GM21515 (cell line): ENCODE measurements around the gene PCID2.
"Not testable (repeated sequence)": the region's sequence is repeated elsewhere in the genome, so short reads cannot be mapped to it uniquely, and the experiment has no call there.

Experiments
- ATAC-seq: cut with Tn5 transposase; IDR thresholded peaks from one replicate; pipeline ENCODE4 v1.9.1; 2021; ENCODE audit not compliant: unreplicated experiment

PCID2 gene

DNA sequence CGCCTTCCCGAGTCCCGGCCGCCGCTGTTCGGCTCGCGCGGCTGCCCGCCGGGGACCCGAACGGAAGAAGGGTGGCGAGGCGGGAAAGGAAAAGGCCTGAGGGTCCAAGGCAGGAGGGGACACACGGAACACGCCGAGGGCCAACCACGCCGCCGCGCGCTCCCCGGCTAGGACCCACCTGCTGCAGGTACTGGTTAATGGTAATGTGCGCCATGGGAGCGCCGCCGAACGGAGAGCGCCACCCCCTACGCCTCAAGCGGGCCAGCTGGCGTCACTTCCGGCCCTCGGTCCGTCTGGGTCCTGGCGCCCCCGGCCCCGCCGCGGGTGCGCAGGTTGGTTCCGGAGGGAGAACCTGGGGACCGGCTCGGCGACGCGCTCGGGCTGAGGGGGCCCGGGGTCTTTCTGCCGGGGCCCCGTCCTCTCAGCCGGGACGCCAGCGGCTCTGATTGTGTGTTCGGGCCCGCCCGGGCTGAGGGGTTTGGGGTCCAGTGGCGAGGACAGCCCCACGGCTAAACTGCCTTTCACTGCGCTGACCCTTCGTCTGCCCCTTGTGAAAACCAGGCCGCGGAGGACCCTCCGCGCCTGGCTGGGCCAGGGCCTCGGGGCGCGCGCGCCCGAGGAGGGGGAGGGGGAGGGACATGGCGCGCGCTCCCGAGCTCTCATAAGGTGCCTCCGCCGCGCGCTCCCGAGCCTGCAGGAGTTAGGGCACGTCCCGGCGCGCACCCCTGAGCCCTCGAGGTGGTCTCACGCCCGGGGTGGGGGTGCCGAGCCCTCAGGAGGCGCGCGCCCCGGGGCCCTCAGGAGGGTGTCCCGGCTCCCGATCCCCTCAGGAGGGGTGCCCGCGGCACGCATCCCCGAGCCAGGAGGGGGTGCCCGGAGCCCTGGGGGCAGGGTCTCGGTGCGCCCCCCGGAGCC is at the start of gene PCID2:
Gene PCID2 (minus strand): TSS at position 249 of the 915 bp plus-strand sequence. CDS start 35 bp downstream, at position 214.
- peak; percentile 76 for ATAC-seq

DNA sequence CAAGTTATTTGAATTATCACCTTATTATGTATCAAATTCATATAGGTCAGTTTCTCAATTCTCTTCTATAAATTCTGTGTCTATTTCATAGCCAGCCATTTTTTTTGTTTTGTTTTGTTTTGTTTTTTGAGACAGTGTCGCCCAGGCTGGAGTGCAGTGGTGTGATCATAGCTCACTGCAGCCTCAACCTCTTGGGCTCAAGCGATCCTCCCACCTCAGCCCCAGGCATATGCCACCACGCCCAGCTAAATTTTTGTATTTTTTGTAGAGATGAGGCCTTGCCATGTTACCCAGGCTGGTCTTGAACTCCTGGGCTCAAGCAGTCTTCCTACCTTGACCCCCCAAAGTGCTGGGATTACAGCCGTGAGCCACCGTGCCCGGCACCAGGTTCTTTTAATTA is 49.4 kb upstream of the PCID2 start:
- not testable (repeated sequence) for ATAC-seq

DNA sequence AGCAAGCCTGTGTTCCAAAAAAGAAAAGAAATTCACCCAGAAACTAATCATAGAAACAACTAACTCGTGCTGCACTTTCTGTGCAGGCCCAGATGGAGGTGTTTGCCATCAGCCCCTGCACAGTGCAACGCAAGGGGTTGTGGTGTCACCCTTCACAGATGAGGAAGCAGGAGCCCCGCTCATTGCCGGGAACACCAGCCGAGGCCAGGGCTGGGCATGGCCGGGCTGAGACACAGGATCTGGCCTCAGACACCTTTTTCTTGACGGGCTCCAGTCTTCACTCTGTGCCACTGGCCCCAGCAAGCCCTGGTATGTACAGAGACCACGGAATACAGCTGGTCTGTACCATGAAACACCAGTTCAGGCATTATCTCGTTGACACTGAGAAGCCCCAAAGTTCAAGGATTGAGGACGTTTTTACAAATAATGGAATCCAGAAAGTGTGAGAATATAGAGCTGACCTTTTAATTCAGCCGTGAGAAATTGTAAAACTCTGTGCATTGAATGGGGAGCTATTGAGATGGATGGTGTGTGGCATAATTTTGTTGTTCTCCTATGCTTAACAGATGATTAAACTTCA is 44.1 kb upstream of the PCID2 start:
- no peak for ATAC-seq

DNA sequence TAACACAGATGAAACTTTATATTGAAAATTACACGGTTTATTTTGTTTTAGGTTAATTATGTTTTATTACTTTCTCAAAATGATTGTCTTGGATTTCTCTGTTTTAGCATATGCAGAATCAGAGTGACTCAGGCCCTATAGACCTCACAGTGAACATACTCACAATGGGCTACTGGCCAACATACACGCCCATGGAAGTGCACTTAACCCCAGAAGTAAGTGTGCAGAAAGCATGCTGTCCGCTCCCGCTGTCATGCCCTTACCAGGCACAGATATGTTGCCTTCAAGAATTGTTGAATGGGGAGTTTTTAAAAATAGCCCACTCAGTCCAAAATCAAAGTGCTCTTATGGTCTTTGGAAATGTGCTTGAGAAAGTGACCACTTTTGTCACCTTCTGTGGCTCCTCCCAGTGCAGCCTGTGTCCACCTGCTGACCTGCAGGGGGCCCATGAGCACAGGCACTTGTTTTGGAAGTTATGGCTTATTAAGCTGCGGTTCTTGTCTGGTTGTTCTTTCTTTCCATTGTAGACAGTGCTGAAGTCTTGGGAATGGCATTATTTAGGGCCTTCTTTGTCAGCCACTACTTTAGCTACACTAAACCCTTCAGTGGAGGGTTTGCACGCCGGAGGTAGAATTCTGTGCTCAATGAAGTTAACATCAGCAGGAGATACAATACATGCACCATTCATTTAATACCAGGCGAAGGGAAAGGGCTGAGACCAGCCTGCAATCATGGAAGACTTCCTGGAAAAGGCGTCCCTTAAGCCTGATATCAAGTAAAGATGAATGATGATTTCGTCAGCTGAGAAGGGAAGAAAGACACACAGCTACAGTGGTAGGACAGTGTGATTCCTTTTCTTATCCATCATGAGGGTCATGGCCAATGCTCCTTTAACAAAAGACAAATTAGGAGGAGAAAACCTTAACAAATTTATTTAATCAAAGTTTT is 37.7 kb upstream of the PCID2 start:
- no peak for ATAC-seq

DNA sequence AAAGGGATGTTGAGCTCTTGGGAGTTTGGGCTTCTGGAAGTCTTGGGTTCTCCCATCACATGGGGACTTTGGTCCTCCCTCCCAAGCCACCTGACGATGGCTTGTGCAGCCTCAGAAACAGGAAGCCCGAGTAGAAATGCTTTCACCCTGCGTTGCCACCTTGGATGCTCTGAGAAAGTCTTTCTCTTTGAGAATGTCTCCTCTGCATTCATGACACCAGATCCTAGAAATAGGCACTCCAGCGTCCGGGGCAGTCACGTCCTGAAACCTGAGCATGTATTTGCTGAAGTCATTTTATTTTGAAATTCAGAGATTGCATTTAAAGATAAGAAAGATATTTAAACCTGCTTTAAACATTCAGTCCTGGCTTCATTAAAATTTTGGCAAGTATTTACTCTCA is 35.4 kb upstream of the PCID2 start:
- no peak for ATAC-seq

DNA sequence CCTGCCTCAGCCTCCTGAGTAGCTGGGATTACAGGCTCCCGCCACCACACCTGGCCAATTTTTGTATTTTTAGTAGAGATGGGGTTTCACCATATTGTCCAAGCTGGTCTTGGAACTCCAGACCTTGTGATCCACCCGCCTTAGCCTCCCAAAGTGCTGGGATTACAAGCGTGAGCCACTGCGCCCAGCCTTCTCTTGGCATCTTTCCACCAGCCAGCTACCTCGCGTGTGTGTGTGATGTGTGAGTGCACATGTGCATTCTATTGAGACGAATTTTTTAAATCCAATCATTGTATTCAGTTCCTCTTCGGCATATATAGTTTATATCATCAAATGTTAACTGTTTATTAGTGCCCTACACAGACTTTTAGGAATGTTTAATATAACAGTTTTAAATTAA is 33.2 kb upstream of the PCID2 start:
- not testable (repeated sequence) for ATAC-seq

DNA sequence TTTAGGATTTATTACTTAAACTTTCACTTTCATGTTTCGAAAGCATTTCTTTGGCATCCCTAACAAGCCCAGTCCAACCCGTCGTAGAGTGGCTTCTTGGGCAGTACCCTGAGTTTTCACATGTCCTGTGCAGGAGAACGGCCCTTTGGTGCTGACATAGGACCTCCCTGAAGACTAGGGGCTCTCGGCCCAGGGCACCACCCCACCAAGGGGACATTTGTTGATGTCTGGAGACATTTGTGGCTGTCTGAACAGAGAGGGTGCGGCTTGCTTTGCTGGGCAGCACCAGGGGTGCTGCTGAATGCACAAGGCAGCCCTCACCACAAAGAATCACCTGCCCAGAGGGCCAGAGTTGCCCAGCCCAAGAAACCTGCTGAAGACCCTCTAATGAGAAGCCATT is 31.5 kb upstream of the PCID2 start:
- no peak for ATAC-seq

DNA sequence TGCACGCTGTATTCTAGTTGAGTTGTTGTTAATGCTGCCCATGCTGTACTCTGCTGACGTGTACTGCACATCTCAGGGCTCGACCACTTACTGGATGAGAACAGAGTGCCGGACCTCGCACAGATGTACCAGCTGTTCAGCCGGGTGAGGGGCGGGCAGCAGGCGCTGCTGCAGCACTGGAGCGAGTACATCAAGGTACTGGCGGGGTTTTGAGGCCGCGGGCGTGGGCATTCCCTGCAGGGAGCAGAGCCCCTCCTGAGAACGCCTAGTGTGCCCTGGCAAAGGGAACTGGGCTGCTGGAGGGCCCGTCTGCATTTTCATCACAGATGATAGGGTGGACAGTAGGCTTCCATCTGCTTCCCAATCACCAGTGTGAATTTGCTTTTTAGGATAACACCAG is 30.9 kb upstream of the PCID2 start:
- no peak for ATAC-seq

DNA sequence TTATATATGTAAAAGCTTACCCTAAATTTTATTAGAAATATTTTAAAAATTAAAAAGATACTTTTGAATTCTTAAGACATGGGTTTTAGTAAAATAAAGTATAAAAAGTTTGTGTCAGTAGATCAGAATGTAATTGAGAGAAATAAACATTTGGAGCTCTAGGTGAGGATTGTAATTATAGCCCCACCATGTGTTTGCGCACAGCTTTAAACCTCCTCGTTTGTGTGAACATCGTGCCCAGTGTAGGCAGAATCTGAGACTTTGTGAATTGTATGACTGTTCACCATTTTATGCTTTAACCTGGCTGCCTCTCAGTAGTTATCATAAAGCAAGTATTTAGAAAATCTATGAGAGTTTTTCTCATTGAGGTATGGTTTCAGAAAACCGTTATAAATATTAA is 30.1 kb upstream of the PCID2 start:
- no peak for ATAC-seq

DNA sequence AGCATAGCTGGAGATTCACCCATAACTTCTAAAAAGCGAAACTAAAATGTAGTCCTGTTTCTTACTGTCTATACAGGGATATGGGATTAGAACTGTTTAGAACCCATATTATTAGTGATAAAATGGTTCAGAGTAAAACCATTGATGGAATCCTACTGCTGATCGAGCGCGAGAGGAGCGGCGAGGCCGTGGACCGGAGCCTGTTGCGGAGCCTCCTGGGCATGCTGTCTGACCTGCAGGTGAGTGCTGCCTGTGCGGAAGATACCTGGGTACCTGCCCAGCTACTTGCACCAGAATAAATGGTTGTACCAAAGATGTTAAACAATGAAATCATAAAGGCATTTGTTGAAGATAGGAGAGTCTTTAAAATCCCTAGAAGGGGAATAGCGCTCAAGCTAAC is 24.6 kb upstream of the PCID2 start:
- ATAC-seq = no peak

DNA sequence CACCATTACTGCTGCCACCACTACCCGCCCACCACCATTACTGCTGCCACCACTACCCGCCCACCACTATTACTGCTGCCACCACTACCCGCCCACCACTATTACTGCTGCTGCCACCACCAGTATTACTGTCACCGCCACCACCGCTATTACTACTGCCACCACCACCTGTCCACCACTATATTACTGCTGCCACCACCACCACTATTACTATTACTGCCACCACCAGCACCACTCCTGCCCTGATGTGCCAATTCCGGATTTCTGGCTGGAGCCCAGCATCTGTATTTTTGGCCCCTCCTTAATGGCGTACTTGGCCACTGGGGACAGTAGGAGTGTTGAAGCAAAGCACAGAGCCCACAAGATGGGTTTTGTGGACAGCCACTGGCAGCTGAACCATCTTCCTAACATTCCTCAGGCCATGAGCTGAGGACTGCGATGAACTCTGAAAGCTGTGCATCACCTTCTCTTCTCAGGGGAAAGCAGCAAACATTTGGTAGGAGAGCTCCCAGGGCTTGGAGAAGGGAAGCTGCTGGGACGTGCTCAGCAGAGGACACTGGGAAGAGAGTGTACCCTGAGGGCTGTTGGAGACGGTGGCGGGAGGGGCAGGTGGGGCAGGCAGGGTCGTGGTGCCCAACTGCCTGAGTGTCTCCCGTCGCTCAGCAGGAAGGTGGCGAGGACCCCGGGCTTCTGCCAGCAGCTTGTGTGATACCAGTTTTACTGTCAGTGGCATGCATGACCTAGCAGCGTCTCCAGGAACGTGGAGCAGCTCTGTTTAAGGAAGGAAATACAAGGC is 23.9 kb upstream of the PCID2 start:
- no peak for ATAC-seq

DNA sequence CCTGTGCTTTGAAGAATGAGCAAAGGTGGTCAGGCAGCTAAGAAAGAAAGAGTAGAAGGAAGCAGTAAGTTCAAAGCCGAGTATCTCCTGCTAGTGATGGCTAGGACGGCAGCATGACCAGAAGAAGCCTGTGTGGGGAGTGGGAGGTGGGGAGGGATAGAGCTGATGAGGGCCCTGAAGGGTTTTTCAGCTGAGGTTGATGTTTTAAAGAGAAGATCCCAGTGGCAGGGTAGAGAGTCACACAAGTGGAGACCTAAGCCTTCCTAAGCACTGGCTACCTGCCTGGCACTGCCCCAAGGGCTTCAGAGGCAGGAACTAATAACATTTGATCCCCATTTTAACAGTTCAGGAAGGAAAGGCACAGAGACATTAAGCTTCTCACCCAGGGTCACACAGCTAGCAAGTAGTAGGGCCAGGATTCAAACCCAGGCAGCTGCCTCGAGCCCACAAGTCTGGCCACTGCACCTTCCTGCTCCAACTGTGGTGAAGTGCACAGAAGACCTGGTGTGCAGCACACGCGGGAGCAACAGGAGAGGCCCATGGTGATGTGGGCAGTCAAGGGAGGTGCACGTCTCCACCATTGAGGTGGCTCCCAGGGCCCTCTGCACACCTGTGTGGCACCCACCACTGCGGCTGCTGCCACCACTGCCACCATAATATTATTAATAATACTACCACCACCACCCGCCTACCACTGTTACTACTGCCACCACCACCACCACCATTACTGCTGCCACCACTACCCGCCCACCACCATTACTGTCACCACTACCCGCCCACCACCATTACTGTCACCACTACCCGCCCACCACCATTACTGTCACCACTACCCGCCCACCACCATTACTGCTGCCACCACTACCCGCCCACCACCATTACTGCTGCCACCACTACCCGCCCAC is 23.1 kb upstream of the PCID2 start:
- ATAC-seq = no peak

DNA sequence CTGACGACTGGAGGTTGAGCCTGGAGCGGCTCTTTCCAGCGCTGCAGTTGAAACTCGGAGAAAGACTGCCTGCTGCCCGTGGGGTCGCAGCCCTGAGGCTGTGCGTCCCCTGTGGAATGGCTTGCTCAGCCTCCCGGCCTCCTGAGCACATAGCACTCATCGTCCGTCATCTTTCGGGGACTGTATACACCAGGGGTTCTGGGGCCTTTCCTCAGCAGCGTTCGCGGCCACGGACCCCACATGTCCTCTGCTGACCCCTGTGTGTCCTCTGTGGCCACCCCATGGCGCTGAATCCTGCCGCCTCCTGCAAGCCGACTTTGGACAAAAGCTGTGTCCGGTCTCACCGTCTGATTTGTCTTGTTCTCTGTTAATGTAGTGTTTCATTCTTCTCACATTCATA is 21.3 kb upstream of the PCID2 start:
- ATAC-seq = no peak

DNA sequence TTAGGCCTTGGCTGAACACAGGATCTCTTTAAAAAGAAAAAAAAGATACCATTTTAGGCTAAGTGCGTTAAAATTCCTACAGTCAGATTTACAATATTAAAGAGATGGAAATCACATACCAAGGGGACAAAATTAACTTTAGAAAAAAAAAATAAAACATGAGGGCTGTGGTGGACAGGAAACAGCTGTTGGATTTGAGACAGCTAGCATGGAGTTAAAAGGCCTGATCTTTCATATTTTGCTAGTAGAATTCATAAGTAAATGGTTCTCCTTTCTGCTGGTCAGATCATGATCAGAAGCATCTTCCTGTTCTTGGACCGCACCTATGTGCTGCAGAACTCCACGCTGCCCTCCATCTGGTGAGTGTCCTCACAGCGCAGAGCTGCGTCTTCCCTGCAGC is 20.7 kb upstream of the PCID2 start:
- ATAC-seq = no peak

DNA sequence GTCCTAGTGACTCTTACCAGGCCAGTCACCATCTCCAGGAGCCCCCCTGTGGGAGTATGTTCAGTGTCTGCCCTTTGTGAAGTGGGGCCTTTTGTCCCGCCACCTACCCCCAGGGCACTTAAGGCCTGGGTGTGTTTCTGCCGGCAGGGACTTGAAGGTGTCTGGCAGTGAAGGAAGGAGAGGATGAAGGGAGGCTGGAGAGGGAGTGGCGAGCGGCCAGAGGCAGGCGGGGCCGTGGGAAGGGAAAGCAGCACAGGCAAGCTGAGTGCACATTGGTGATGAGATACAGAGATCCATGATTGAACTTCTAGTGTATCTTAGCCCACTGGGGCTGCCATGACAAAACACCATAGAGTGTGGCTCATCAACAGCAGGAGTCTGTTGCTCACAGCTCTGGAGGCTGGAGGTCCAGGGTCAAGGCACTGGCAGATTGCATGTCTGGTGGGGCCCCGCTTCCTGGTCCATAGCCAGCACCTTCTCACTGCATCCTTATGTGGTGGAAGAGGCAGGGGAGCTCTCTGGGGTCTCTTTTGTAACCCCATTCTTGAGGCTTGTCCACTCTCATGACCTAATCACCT is 18.5 kb upstream of the PCID2 start:
- ATAC-seq = no peak

DNA sequence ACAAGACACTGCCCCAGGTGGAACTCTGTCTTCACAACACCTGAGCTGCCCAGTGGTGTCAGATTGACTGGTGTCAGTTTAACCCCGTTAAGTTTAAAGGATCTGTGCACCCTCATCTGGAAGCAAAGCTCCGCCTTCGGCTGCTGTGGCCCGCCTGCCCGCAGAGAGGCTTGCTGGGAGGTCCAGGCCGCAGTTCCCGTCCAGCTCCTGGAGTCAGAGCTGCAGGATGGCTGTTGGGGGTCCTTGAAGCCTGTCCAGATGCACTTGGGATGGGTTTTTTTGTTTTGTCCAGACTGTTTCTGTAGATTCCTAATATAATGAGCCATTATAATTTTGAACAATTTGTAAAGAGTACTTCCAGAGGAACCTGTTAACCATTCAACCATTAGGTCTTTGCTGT is 17.0 kb upstream of the PCID2 start:
- no peak for ATAC-seq

DNA sequence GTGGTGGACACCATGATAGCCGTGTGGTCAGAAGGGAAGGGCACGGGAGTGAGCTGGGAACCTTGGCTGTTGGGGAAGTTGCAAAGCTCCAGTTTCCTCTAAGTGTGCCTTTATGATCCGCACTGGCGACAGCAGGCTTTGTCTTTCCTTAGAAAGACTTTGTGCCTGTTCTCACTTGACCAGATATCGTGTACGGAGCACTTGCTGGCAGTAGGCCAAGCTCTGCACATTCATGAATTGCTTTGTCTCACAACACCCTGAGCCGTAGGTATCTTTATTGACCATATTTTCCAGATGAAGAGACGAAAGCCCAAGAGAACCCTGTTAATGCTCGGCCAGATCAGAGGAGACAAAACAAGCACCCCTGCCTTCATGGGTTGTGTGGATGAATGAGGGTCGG is 16.0 kb upstream of the PCID2 start:
- no peak for ATAC-seq

DNA sequence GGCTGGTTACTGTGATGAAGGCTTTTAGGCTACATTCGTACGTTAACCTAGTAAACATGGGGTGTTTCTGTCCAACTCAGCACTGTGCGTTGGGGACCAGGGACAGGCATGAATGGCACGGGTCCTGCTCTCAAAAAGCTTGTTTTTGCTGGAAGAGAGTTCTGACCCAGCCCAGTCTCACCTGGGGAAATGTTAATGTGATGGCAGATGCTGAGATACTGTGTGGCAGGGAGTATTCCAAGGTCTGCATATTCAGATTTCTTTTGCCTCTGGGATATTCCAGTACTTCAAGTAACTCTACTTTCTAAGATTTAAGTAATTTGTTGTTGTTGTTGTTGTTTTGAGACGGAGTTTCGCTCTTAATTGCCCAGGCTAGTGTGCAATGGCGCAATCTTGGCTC is 14.6 kb upstream of the PCID2 start:
- no peak for ATAC-seq

DNA sequence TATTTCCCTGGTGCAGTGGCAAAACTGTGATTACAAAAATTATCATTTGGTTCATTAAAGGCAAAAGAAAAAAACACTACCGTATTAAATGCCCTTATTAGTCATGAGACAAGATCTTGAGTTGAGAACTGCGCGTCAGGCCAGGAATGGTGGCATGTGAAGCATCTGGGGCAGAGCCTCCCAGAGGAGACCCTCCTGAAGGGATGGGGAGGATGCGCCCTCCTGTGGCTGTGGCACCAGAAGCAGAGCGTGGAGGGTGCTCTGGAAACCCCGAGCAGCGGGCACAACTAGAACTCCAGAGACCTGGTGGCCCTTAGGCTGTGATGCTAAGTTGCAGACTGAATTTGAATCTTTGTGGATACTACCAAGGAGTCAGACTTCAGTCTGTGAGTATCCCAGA is 12.4 kb upstream of the PCID2 start:
- ATAC-seq = no peak
